ENCODE measurements around the gene CLSTN1. TPM values are rescaled to one million over a fixed set of nuclear protein-coding genes. Genes with fewer than 3 reads are reported as not detected.
"Not testable (repeated sequence)": the region's sequence is repeated elsewhere in the genome, so short reads cannot be mapped to it uniquely, and the experiment has no call there.

CLSTN1 gene
- polyA plus RNA-seq, 6 donors from 2014 or later, result 11.1 to 31.9 (median 15.0) TPM

GRCh38 chr1:9720785-9721605 is 102.8 kb downstream of the CLSTN1 start:
- DNase-seq (no peak), ATAC-seq (ENCODE audit: low read depth in 2 of 2) (no peak)
- H3K36me3 Mint-ChIP-seq, result peaks cover 0 to 10% of the 10 kb centered on the region in 2 donors
- H3K4me1 Mint-ChIP-seq, result peaks cover 14 to 42% (median 33%) of the 10 kb centered on the region in 3 donors
- H3K9me3 Mint-ChIP-seq, result no peaks in the 10 kb centered on the region
- no peaks in the 10 kb centered on the region for H3K27me3 Mint-ChIP-seq
- peak overlapping the region in 1 of 8 donors; percentile 41 for H3K4me3 Mint-ChIP-seq
- peak overlapping the region in 3 of 6 donors; percentile 30 to 75 (median 54) for H3K27ac Mint-ChIP-seq

- ATAC-seq (ENCODE audit: low read depth in 2 of 2) (no peak), DNase-seq (no peak)
- Mint-ChIP-seq H3K27ac (peak overlapping the region in 4 of 6 donors; percentile 56 to 73 (median 64)), H3K9me3 (no peaks in the 10 kb centered on the region), H3K36me3 (peaks cover 0 to 10% of the 10 kb centered on the region in 2 donors), H3K27me3 (no peaks in the 10 kb centered on the region), H3K4me1 (peaks cover 14 to 46% (median 32%) of the 10 kb centered on the region in 3 donors), H3K4me3 (peak overlapping the region in 2 of 8 donors; percentile 33 to 40)
Measured at GRCh38 chr1:9719978-9720722, 103.6 kb downstream of the CLSTN1 start.

DNA sequence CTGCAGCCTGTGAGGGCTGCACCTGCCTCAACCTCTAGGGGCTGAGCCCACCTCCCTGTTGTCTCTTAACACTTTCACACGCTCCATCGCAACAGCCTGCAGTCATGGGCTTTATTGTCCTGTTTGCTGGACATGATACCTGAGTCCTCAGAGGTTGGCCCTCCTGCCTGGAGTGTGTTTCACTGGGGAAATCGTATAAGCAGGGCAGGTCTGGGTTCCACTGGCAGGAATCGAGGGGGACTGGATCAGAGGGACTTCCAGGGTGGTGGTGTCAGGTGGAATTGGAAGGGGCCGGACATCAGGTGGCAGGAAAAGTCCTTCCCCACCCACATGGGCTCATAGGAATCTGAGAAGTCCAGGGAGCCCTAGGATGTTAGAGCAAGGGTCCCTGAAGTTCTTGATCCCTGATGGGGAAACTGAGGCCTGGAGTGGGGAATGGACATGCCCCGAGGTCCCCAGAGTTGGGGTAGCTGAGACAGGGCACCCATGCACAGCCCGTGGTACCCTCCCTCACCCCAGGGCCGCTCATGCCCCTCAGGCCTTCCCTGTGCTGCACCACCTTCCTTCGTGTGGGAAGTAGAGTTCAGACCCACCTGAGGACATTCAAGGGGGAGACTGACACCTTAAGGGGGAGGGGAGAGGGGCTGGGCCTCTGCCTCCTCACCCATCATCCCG is 105.6 kb downstream of the CLSTN1 start:
- Mint-ChIP-seq H3K27me3 (no peaks in the 10 kb centered on the region), H3K4me3 (peak overlapping the region; percentile 63 to 94 (median 80)), H3K36me3 (peaks cover 0 to 10% of the 10 kb centered on the region in 2 donors), H3K4me1 (peaks cover 22 to 40% (median 26%) of the 10 kb centered on the region in 3 donors), H3K9me3 (no peaks in the 10 kb centered on the region), H3K27ac (peak overlapping the region; percentile 94 to 99 (median 97))
- DNase-seq (no peak), ATAC-seq (ENCODE audit: low read depth in 2 of 2) (no peak)

GRCh38 chr1:9717193-9718005 is 106.4 kb downstream of the CLSTN1 start:
- DNase-seq (peak; percentile 91), ATAC-seq (ENCODE audit: low read depth in 2 of 2) (peak; percentile 91 to 92)
- no peaks in the 10 kb centered on the region for H3K27me3 Mint-ChIP-seq
- H3K4me1 Mint-ChIP-seq, result peaks cover 22 to 37% (median 26%) of the 10 kb centered on the region in 3 donors
- no peaks in the 10 kb centered on the region for H3K9me3 Mint-ChIP-seq
- peaks cover 0 to 10% of the 10 kb centered on the region in 2 donors for H3K36me3 Mint-ChIP-seq
- peak overlapping the region; percentile 94 to 99 (median 97) for H3K27ac Mint-ChIP-seq
- H3K4me3 Mint-ChIP-seq, result peak overlapping the region; percentile 63 to 94 (median 86)

DNA sequence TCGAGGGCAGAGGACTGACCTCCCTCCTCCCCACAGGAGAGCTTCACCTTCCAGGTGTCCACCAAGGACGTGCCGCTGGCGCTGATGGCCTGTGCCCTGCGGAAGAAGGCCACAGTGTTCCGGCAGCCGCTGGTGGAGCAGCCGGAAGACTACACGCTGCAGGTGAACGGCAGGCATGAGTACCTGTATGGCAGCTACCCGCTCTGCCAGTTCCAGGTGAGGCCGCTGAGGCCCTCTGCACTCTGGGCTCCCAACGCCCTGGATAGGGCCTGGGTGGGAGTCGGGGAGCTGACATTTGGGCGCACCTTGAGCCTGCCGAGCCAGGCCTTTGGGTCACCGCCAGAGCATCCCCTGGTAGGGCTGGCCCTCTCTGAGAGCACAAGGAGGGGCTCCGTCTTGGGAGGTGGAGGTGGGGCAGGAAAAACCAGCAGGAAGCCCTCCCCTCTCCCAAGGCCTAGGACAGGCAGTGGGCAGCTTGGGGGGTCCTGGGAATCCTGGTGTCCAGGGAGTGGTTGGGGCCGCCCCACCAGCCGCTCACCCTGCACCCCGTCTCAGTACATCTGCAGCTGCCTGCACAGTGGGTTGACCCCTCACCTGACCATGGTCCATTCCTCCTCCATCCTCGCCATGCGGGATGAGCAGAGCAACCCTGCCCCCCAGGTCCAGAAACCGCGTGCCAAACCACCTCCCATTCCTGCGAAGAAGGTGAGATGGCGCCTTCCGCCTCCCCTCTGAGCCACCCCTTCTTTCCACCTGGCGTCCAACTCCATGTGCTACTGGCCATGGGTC is 107.2 kb downstream of the CLSTN1 start:
- Mint-ChIP-seq H3K27ac (peak overlapping the region in 5 of 6 donors; percentile 91 to 97 (median 97)), H3K4me3 (peak overlapping the region; percentile 63 to 94 (median 80)), H3K9me3 (no peaks in the 10 kb centered on the region), H3K4me1 (peaks cover 22 to 41% (median 26%) of the 10 kb centered on the region in 3 donors), H3K36me3 (peaks cover 0 to 10% of the 10 kb centered on the region in 2 donors), H3K27me3 (no peaks in the 10 kb centered on the region)
- ATAC-seq (ENCODE audit: low read depth in 2 of 2), result no peak
- DNase-seq, result no peak

DNA sequence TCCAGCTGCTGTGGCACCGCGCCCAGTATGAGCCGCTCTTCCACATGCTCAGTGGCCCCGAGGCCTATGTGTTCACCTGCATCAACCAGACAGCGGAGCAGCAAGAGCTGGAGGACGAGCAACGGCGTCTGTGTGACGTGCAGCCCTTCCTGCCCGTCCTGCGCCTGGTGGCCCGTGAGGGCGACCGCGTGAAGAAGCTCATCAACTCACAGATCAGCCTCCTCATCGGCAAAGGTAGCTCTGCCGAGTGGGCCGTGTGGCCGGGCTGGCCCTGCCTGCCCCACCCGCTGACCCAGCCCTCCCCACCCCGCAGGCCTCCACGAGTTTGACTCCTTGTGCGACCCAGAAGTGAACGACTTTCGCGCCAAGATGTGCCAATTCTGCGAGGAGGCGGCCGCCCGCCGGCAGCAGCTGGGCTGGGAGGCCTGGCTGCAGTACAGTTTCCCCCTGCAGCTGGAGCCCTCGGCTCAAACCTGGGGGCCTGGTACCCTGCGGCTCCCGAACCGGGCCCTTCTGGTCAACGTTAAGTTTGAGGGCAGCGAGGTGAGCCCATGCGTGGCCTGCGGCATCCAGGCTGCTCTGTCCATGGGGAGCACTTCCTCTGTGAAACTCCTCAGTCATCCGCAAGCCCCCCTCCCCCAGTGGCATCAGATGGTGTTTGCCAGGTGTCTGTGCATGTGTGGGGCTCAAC is 108.1 kb downstream of the CLSTN1 start:
- DNase-seq (no peak), ATAC-seq (ENCODE audit: low read depth in 2 of 2) (no peak)
- Mint-ChIP-seq H3K9me3 (no peaks in the 10 kb centered on the region), H3K27ac (peak overlapping the region in 4 of 6 donors; percentile 49 to 94 (median 83)), H3K27me3 (no peaks in the 10 kb centered on the region), H3K36me3 (peaks cover 0 to 10% of the 10 kb centered on the region in 2 donors), H3K4me3 (peak overlapping the region in 5 of 8 donors; percentile 29 to 94 (median 66)), H3K4me1 (peaks cover 22 to 45% (median 26%) of the 10 kb centered on the region in 3 donors)

- DNase-seq, result no peak
- peaks cover 7 to 17% of the 10 kb centered on the region in 2 donors for H3K36me3 Mint-ChIP-seq
- no peaks in the 10 kb centered on the region for H3K9me3 Mint-ChIP-seq
- peak overlapping the region in 5 of 8 donors; percentile 3 to 70 (median 37) for H3K4me3 Mint-ChIP-seq
- no peaks in the 10 kb centered on the region for H3K27me3 Mint-ChIP-seq
- peak overlapping the region; percentile 30 to 89 (median 77) for H3K27ac Mint-ChIP-seq
- peak; percentile 13 to 36 for ATAC-seq (ENCODE audit: low read depth in 2 of 2)
- peaks cover 30 to 48% (median 31%) of the 10 kb centered on the region in 3 donors for H3K4me1 Mint-ChIP-seq
Measured at GRCh38 chr1:9714257-9714718, 109.5 kb downstream of the CLSTN1 start.

- H3K27ac Mint-ChIP-seq, result peak overlapping the region in 2 of 6 donors; percentile 54 to 81
- ATAC-seq (ENCODE audit: low read depth in 2 of 2); H3K9me3 Mint-ChIP-seq; H3K27me3 Mint-ChIP-seq; H3K4me3 Mint-ChIP-seq; DNase-seq: not testable (repeated sequence)
- peaks cover 26 to 43% (median 27%) of the 10 kb centered on the region in 3 donors for H3K4me1 Mint-ChIP-seq
- H3K36me3 Mint-ChIP-seq, result peaks cover 7 to 12% of the 10 kb centered on the region in 2 donors
Measured at GRCh38 chr1:9712767-9713166, 111.0 kb downstream of the CLSTN1 start.

- H3K4me3 Mint-ChIP-seq, result no peak overlapping the region
- no peaks in the 10 kb centered on the region for H3K9me3 Mint-ChIP-seq
- H3K36me3 Mint-ChIP-seq, result peaks cover 7% of the 10 kb centered on the region in 2 donors
- H3K27ac Mint-ChIP-seq, result peak overlapping the region; percentile 47 to 82 (median 60)
- H3K27me3 Mint-ChIP-seq, result no peaks in the 10 kb centered on the region
- DNase-seq, result no peak
- peak; percentile 51 for ATAC-seq (ENCODE audit: low read depth in 2 of 2)
- peaks cover 17 to 43% (median 19%) of the 10 kb centered on the region in 3 donors for H3K4me1 Mint-ChIP-seq
Measured at GRCh38 chr1:9711466-9712020, 112.2 kb downstream of the CLSTN1 start.

- peaks cover 24 to 42% (median 27%) of the 10 kb centered on the region in 3 donors for H3K4me1 Mint-ChIP-seq
- ATAC-seq (ENCODE audit: low read depth in 2 of 2) (no peak), DNase-seq (no peak)
- H3K9me3 Mint-ChIP-seq, result no peaks in the 10 kb centered on the region
- no peaks in the 10 kb centered on the region for H3K27me3 Mint-ChIP-seq
- H3K27ac Mint-ChIP-seq, result peak overlapping the region in 4 of 6 donors; percentile 38 to 84 (median 68)
- no peak overlapping the region for H3K4me3 Mint-ChIP-seq
- H3K36me3 Mint-ChIP-seq, result peaks cover 7% of the 10 kb centered on the region in 2 donors
Measured at GRCh38 chr1:9710037-9710436, 113.7 kb downstream of the CLSTN1 start.

DNA sequence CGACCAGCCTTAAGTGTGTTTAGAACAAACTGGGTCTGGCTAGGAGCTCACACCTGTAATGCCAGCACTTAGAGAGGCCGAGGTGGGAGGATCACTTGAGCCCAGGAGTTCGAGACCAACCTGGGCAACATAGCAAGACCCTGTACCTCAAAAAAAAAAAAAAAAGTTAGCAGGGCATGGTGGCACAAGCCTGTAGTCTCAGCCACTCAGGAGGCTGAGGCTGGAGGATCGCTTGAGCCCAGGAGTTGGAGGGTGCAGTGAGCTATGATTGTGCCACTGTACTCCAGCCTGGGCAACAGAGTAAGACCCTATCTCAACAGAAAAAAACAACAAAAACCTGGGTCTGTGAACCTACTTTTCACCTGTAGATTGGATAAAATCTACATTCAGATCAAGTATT is 117.6 kb downstream of the CLSTN1 start:
- Mint-ChIP-seq H3K27ac (peak overlapping the region in 1 of 6 donors; percentile 65), H3K4me1 (peaks cover 39 to 60% (median 49%) of the 10 kb centered on the region in 3 donors), H3K36me3 (peaks cover 16 to 18% of the 10 kb centered on the region in 2 donors), H3K4me3 (no peak overlapping the region), H3K9me3 (peaks cover 0 to 6% (median 0%) of the 10 kb centered on the region in 7 donors), H3K27me3 (no peaks in the 10 kb centered on the region)
- no peak for DNase-seq
- no peak for ATAC-seq (ENCODE audit: low read depth in 2 of 2)

Data from naive B cell (primary cell).